ENCODE measurements around the gene SLCO4A1. TPM values are rescaled to one million over a fixed set of nuclear protein-coding genes. Genes with fewer than 3 reads are reported as not detected.

SLCO4A1 gene
- total and polyA plus RNA-seq, 2 of the 4 experiments (the other 2 are of a cell fraction) = 0.72 to 1.1 TPM

DNA sequence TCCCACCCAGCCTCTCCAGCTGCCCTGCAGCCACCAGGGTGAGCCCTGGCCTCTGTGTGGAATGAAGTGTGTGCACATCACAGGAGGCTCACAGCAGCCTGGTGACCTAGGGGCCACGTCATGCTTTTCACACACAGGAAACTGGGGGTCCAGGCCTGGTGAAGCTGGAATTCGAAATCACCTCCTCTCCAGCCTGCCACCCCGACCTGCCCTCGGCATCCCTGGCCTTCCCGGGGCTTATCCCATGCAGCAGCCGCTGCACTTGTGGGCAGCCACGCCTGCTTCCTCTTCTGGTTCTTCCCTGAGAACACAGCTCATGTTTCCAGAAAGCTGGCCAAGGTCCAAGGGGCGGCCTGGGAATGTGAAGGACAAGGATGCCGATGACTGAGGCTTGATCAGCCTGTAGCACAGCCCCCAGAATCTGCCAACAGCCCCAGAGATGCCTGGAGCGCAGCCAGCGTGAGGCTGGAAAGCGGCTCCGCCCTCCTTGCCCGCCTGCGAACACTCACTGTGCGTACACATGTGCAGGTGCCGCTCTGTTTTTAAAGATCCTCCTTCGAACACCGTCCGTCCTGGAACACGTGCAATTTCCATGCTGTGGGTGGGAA lies 62.1 kb downstream of the SLCO4A1 start (continued):
- TF ChIP-seq CEBPB (IDR thresholded peaks at IDR 0.05; ENCODE audit: low read depth, low read length) = peak; percentile 12; the same call in 1 of the 2 replicates

DNA sequence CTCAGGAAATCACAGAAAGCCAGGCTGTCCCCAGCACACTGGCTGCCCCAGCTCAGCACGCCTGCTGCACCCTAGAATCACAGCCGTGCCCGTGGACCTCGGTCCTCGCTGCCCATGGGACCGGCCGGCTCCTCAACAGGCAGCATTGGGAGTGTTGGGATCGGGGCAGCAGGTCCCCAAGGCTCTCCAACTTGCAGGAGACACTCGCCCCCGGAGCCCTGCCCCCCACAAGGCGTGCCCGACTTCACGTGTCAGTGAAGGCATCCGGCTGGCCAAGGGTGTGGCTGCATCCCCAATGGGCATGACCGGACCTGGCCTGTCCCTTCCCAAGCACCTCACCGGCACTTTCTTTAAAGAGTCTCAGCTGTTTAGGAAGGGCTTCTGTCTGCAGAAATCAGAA lies 63.3 kb downstream of the SLCO4A1 start:
- Histone ChIP-seq H3K9me1 (ENCODE audit: insufficient read depth, low read length) (peaks cover 24% of the 10 kb centered on the region), H4K20me1 (ENCODE audit: insufficient read depth, low read length) (peaks cover 7% of the 10 kb centered on the region; the same call in 1 of the 2 replicates), H2AK5ac (ENCODE audit: low read depth, low read length) (peak overlapping the region; percentile 75; the same call in 1 of the 2 replicates), H3K56ac (ENCODE audit: extremely low read depth, insufficient read depth, low read length) (no peak overlapping the region), H4K91ac (ENCODE audit: insufficient read depth, low read depth, low read length) (no peak overlapping the region), H3K4me2 (ENCODE audit: low read depth, low read length) (no peak overlapping the region), H3K4me3 (ENCODE audit: insufficient read depth, low read depth, low read length) (no peak overlapping the region), H2BK15ac (ENCODE audit: low read depth, low read length) (no peak overlapping the region), H3K79me1 (ENCODE audit: low read depth in 1 of 2, low read length in 2 of 2) (no peaks in the 10 kb centered on the region), H2AFZ (replicated peaks; ENCODE audit: low read length, poor library complexity) (no peak overlapping the region), H3K9me3 (ENCODE audit: control insufficient read depth, insufficient read depth, low read length) (no peaks in the 10 kb centered on the region), H3K27me3 (ENCODE audit: control insufficient read depth, insufficient read depth, low read length) (peaks cover 25% of the 10 kb centered on the region; the same call in 1 of the 2 replicates), H4K5ac (ENCODE audit: low read depth, low read length) (no peak overlapping the region), H3K14ac (replicated peaks; ENCODE audit: low read depth, low read length) (no peak overlapping the region), H2BK20ac (ENCODE audit: low read depth, low read length) (no peak overlapping the region; the same call in 1 of the 2 replicates), H3K4ac (ENCODE audit: low read depth, low read length) (no peak overlapping the region), H2BK5ac (ENCODE audit: low read depth, low read length, poor library complexity, severe bottlenecking) (no peak overlapping the region), H4K8ac (ENCODE audit: low read depth in 2 of 2, low read length in 2 of 2) (no peak overlapping the region), H3K27ac (ENCODE audit: insufficient read depth, low read length) (no peak overlapping the region), H3K23ac (ENCODE audit: low read depth, low read length) (no peak overlapping the region), H3K9ac (ENCODE audit: low read depth, low read length) (no peak overlapping the region), H3K4me1 (ENCODE audit: control insufficient read depth, insufficient read depth, low read length) (peaks cover 15% of the 10 kb centered on the region), H2BK120ac (ENCODE audit: low read depth, low read length) (no peak overlapping the region), H3K18ac (ENCODE audit: low read depth, low read length) (no peak overlapping the region), H3K36me3 (ENCODE audit: control insufficient read depth, insufficient read depth, low read length) (no peaks in the 10 kb centered on the region), H2AK9ac (replicated peaks; ENCODE audit: low read depth, low read length, poor library complexity) (no peak overlapping the region)
- dilution Hi-C loops (cut with HindIII; ENCODE audit: low sequenced_read_pairs, unreplicated experiment) = no loop called here
- 17% methylated on average over 1 of the region's 16 CpGs; no CpG with 5 or more reads in 1 of the 2 experiments for WGBS, 2 experiments (ENCODE audit: extremely low coverage in 2 of 2, insufficient read length in 1 of 2)
- CTCF ChIA-PET = interaction anchor here (0.9 kb wide), 1 partner anchor 87 kb away, joined by 3 read pairs; no protein-coding TSS in a partner anchor
- POLR2A ChIA-PET (ENCODE audit: unreplicated experiment) = no interaction called here
- no TSS peak for BruUV-seq (replicated peaks)
- DNase-seq (no peak), ATAC-seq (ENCODE audit: low read depth) (no peak)
- intact Hi-C loops (cut with micrococcal nuclease) = no loop called here
- in situ Hi-C loops (cut with MboI; ENCODE audit: low sequenced_read_pairs) = no loop called here
- TF ChIP-seq CHD1 (IDR thresholded peaks at IDR 0.05; ENCODE audit: low read depth, low read length) = no peak
- no peak for TF ChIP-seq MXI1 (IDR thresholded peaks at IDR 0.05; ENCODE audit: borderline replicate concordance, low read depth, low read length)
- TF ChIP-seq FOS (IDR thresholded peaks at IDR 0.05; ENCODE audit: low read depth, low read length) = no peak
- TF ChIP-seq NFE2L2 (IDR thresholded peaks at IDR 0.05; ENCODE audit: low read depth, low read length) = no peak

Measured in IMR-90 (cell line).